GM10847 (cell line): ENCODE measurements around the gene ST6GAL2.

Experiments
- POLR2A ChIP-seq: IDR thresholded peaks from 2 replicates; pipeline ENCODE4 v1.6.1; 2011; ENCODE audit not compliant: insufficient read length; ENCODE audit errors: extremely low read depth

Gene ST6GAL2

DNA sequence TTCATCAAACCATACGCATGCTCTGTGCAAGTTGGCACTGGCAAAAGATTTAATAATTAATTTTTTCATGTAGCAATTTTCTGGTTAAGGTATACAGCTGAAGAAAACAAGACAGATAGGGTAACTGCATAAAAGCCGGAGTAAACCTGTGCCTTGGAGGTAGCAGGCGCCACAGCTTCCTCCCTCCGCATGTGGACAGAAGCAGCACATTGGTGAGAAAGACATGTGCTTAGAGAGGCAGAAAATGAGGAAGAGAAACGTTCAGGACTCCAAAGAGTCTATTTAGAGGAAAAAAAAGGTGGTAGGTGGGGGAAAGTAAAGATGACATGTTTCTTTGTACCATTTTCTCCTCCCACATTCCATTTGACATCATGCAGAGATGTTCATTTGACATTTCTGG, 9.3 kb downstream of the ST6GAL2 start:
- no peak for TF ChIP-seq POLR2A

DNA sequence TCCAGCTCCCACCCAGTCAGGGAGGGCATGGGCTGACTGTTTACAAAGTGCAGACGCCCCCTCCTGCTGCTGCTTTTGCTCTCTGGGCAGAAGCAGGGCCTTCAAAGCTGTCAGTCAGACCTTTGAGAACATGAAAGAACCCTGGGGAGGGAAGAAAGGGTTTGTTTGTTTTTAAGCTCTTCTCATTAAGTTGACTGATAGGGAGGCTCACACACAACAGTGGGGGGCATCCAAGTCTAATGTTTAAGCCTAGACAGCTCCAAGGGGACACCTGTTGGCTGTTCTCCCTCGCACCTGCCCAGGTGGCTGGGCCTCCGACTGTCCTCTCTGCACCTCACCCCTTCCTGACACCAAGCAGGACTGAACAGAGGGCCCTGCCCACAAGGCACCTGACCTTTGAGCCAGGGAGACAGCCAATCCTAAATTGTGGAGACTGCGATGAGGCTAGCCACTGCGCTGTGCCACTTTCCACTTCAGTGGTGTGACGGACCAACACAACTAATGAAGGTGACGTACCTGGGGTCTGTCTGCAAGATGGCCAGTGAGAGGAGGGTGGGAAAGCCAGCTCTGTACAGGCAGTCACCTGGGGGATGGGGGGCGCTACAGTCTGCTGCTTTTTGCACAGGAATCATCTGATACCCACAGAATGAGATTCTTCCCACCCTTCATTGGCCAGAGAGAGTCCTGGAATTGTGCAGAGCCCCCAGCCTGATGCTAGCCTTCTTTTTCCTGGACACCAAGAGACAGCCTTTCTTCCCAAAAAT, 16.3 kb downstream of the ST6GAL2 start:
- no peak for TF ChIP-seq POLR2A

DNA sequence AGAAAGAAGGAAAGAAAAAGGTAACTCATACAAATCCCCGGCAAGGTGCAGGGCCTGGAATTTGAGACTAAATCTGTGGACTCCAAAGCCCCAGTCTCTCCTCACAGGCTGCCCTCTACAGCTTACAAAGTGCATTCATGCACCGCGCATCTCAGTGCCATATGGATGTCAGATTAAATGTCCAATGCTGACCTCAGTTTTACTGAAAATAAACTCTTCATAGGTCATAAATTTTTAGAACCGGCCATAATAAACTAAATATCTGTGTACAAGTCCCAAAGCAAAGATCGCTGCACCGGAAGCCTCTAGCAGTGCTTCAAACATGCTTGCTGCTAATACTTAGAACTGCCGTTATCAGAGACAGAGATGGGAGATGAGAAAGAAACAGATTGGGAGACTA, 17.7 kb downstream of the ST6GAL2 start:
- TF ChIP-seq POLR2A, result no peak

DNA sequence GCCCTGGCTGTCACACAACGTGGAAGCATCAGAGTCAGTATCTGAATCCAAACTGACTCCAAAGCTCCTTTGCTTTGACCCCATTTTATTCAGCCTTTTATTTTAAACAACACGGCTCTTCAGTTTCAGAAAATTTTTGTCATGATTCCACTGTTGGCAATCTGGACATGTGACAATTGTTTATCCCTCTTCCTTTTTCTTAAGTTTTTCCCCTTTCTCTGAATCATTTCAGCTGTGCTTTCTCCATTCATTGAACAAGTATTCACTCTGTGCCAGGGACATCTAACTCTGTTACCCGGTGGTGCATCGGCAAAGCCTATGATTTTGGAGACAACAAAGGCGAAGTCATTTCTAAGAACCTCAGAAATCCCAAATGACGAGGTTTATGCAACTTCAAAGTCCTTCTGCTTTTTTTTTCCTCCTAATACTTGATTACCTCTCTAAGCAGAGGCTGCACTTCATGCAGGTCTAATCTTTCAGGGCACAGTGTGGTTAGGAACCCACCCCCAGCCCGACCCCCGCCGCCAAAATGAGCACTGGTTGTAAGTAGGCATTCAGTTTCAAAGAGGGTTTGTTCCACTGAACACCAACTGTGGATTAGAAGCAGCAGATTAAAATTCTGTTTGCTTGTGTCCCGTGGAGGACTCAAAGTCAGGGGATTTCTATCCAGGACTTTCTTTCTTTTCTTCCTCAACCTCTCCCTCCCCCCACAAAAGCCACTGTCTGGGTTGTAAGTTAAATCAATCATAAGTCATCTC, 18.6 kb downstream of the ST6GAL2 start:
- no peak for TF ChIP-seq POLR2A

DNA sequence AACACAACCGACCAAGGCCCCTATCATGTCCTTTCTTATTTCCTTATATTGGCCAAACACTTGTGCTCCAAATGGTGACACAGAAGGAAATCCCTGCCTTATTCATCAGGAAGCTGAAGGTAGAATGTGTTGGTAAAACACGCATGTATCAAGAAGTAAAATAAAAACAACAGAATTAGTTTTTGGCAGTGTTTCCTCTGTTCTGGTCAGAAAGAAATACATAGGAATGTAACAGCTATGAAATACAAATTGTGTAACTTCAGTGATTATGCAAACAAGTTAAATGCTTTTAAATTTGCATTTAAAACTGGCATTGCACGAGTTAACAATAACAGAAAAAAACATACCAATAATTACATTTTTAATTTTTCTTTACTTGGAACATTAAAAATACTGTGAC, 19.3 kb downstream of the ST6GAL2 start:
- no peak for TF ChIP-seq POLR2A

DNA sequence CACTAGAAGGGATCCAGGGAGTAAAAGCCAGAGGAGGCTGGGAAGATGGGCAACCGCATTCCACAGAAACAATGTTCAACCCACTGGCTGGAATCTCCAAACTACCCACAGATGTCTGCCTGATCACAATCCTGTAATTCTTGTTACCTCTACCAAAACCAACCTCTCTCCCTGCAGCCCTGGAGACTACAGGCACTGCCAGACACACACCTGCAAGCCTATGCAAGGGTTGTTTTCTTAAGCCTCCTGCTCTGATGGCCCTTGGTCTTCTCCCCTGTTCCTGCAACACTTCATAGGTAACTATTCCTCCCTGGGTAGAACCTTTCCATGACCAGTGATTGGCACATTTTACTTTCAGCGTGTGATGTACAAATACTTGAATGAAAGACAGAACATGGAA, 21.9 kb downstream of the ST6GAL2 start:
- no peak for TF ChIP-seq POLR2A

DNA sequence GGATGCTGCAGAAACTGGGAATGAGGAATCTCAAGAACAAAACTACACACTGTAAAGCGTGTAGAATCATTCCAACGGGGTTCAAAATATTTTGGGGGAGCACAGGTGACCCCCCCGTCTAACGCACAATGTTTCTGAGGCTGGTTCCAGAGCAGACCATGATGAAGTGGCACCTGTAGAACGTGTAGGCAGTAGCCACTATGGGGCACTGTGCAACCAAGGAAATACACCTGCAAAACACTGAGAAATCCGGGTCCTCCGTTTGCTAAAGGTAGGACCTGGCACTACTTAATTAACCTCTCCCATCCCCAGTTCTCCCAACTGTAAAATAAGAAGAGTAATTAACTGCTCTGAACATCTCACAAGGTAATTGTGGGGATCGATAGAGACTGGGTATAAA, 22.6 kb downstream of the ST6GAL2 start:
- TF ChIP-seq POLR2A, result no peak

DNA sequence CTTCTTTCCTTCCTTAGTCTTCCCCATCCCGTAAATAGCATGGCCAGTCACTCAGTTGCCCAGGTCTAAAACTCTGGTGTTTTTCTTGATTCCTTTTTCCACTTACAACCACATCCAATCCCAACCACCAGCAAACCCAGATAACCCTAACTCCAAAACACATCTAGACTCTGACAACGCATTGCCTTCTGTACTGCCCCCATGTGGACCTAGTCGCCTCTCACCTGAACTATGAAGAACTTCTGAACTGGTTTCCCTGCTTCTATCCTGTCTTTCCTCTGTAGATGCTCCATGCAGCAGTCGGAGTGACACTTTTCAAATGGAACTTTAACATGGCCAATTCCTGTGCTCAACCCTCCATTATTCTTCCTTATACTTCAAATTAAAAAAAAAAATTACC, 26.5 kb downstream of the ST6GAL2 start:
- no peak for TF ChIP-seq POLR2A

DNA sequence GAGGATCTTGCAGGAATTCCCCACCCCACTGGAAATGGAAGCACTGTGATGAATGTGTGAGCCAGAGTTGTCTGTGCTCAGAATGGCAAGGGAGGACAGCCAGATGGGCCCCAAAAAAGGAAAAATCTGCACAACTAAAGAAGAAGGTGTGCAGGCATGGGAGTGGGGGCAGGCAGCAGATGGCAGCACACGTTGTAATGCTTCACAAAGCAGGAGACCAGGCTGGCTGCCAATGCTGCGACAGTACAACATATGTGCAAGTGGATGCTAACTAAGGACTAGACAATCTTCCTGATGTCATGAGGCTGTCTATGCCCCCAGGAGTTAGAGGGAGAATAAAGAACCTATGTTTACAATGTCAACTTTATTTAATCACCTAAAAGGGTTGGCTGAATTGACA, 27.2 kb downstream of the ST6GAL2 start:
- TF ChIP-seq POLR2A, result no peak

DNA sequence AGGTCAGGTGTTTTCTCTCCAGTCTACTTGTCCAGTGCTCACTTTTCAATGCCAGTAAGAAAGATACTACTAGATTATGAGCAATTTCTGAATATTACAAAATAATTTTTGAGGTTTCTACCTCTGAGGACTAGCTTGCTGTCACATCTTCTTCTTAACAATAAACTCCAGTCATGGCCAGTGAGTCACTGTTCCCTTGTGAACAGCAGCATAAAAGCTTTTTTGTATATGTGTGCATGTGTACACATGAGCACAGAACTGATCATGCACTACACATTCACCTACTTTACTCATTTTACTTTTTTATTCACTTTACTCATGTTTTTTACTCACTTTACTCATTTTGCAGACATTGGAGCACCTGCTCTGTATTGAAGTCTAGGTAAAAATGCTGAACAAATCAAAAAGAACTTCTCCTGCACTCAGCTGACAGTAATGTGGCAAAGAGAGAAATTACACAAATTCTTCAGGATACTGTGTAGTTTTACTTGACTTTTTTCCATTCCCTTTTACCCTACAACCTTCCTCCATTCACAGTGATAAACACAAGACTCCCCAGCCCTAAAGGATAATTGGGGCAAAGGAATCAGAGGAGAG, 28.0 kb downstream of the ST6GAL2 start:
- TF ChIP-seq POLR2A, result no peak

DNA sequence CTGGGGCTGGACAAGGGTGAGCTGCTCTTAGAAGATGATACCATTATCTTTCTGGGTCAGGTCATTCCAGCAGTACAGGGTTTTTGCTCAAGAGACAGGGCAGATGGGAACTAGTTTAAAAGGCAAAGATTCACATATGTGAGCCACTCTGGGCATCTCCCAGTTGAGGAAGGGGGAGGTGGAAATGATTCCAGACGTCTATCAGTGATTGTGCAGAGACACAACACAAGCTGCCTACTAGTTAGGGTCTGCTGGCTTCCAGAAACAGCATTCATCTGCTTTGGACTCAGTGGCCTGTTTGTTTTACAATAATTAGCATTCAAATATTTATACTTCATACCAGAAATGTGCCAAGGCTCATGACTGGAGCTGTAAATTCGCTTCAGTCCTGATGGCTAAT, 32.3 kb downstream of the ST6GAL2 start:
- TF ChIP-seq POLR2A, result no peak

DNA sequence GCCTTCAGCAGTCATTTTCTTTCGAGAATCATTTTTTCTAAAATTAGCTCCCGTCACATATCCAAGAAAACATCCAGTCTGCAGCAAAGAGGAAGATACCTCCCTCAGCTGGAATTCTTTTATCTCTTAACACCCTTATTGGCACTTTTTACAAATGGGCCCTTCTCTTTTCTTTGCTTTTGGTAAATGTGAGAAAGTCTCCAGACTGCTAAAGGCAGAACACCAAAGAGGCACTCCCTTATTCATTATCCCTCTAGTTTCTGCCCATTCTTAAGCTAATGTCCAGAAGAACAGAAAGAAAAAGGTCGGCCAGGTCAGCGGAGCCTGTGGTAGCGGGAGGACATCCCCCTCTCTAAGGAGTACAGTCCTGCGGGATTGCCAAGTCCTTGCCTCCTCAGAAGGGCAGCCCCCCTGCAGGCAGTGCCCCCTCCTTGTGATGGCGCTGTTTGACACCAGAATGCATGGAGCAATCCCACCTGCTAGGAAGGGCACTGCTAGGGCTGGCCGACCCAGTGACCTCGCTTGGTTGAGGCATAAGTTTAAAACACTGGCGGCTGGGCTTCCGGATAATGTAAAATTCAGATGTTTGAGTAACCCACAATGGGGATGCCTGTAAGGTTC, 34.0 kb downstream of the ST6GAL2 start:
- TF ChIP-seq POLR2A, result no peak

DNA sequence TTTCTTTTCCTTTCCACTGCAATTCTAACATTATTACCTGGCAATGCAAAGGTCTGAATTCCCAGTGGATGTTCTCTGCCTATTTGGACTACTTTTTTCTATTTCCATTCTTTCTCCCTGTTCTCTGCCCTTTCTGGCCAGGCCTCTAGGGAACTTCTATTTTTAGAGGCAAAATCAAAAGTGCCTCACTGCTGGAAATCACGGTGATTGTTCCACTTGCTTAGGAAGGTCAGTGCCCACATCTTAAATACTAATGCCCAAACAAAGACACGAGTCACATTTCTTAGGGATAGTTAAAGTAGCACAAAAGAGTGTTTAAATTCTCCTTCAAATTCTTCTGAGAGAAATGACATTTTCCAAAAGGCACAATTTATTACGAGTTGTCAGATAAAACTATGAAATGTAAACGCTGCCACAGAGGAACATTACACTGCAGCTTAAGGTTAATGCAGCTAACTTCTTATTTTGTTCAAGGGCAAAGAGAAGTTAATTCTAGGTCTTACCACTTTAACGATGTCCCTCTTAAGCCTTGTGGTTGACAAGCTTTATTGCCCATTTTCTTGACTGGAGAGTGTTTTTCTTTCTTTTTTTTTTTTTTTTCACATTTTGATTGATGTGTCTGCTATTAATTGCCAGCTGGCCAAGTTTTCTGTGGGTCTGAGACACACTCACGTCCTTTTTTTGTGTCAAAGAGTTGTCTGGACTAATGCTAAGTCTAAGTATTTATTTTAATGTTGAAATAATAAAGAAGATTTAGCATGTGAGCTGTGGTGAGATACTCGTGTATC, 34.7 kb downstream of the ST6GAL2 start:
- no peak for TF ChIP-seq POLR2A

DNA sequence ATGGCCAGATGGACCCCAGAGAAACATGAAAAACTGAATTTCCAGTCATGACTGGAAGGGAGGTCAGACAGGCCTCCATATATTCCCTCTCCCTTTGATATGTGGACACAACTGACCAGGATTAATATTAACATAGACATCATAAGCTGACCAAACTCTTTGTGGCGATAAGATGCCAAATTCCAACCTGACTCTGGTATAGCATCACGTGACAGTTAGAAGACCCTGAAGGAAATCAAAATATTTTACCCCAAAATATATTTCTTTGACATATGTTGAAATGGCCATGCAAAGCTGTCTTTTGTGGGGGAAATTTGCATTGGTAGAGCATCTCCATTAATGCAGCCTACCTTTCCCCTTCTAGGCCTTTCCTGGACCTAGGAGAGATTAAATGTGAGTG, 36.7 kb downstream of the ST6GAL2 start:
- no peak for TF ChIP-seq POLR2A

DNA sequence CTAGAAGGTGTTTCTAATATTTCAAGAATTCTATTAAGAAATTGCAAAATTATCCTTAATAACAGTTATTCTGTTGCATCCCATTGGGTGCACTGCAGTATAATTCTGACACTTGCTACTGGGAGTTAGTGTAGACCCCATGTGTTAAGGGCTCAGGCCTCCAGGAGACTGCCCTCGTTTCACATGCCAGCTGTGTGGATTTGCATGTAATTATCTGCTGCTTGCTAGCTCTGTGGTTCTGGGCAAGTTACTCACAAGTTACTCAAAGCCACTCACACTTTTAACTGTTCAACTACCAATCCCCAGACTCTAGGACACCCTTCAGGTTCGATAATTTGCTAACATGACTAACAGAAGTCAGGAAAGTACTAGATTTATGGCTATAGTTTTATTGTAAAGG, 38.6 kb downstream of the ST6GAL2 start:
- no peak for TF ChIP-seq POLR2A
